HepG2 (cell line): ENCODE measurements around the gene HS3ST4. TPM values are rescaled to one million over a fixed set of nuclear protein-coding genes. Genes with fewer than 3 reads are reported as not detected.

ENCODE experiments used
- ATAC-seq: fragments of 200-7000 bp; cut with Tn5 transposase; 3 replicates; pipeline ENCODE4 v1.9.1; 2020; ENCODE audit warnings: mild to moderate bottlenecking, moderate library complexity
- BruUV-seq: library from RNA; stranded (reverse); fragments of 400-500 nt; replicated peaks from 2 replicates; lab custom pipeline; 2021; lab: Mats Ljungman, UMichigan
- CTCF ChIA-PET: fragments of 300-600 bp; formaldehyde crosslinking; extraction: SDS; loops from one replicate; lab custom pipeline; 2021; ENCODE audit warnings: low total read pairs, inconsistent platforms, low intra/inter-chr PET ratio; lab: Yijun Ruan, JAX
- POLR2A ChIA-PET: fragments of 350-600 bp; sonication (Branson Sonifier 250); formaldehyde crosslinking; loops from one replicate; lab custom pipeline; 2020; ENCODE audit warnings: antibody characterized with exemption, inconsistent platforms; lab: Yijun Ruan, JAX
- DNase-seq: peaks from one replicate; pipeline ENCODE4 v3.0.0-alpha.2; 2015; ENCODE audit warnings: low spot score
- FAIRE-seq: peaks from 3 replicates; lab custom pipeline; 2011; peaks lifted over from hg19 to GRCh38; lab: Jason Lieb, UNC
- H2AFZ ChIP-seq: one replicate; pipeline ENCODE4 v1.6.1; 2011; ENCODE audit warnings: low read length, inconsistent platforms
- H3K27ac ChIP-seq: fragments of 300-600 bp; 3 replicates; pipeline ENCODE4 v1.8.0; 2011; ENCODE audit warnings: mixed run types, mild to moderate bottlenecking, mixed read lengths, low read length, inconsistent platforms; ENCODE audit not compliant: insufficient read depth; ENCODE audit errors: extremely low read length
- H3K27me3 ChIP-seq, 2 experiments: fragments of 200-600 bp in 1 of 2; 2 replicates in 1 of 2; 3 replicates in 1 of 2; pipeline versions ENCODE4 v1.6.0 to v1.8.0; 2011; ENCODE audit warnings: low read length in 2 of 2, mild to moderate bottlenecking in 2 of 2, moderate library complexity in 2 of 2, inconsistent platforms in 1 of 2; ENCODE audit not compliant: insufficient read depth in 2 of 2, control insufficient read depth in 1 of 2
- H3K36me3 ChIP-seq, 2 experiments: fragments of 200-600 bp in 1 of 2; replicated peaks in 1 of 2; 2 replicates in 1 of 2; 3 replicates in 1 of 2; pipeline versions ENCODE4 v1.5.1 to v1.8.0; 2011; ENCODE audit warnings: low read length in 2 of 2, inconsistent platforms in 1 of 2; ENCODE audit not compliant: insufficient read depth in 2 of 2, control insufficient read depth in 1 of 2
- H3K4me1 ChIP-seq: 2 replicates; pipeline ENCODE4 v1.5.1; 2012; ENCODE audit warnings: low read length, inconsistent platforms; ENCODE audit not compliant: insufficient read depth
- H3K4me2 ChIP-seq: 2 replicates; pipeline ENCODE4 v1.6.0; 2011; ENCODE audit warnings: low read depth, low read length, inconsistent platforms
- H3K4me3 ChIP-seq, 3 experiments: fragments of 200-600 bp in 1 of 3; sonication (generic), shearing (Covaris generic) in 1 of 3; replicated peaks in 1 of 3; 2 replicates each; pipeline ENCODE4 v1.5.1; 2011 to 2016; ENCODE audit warnings: low read length in 3 of 3, inconsistent platforms in 2 of 3, low read depth in 2 of 3, mild to moderate bottlenecking in 2 of 3, control low read depth in 1 of 3, mixed read lengths in 1 of 3; ENCODE audit not compliant: insufficient read depth in 1 of 3
- H3K79me2 ChIP-seq: one replicate; pipeline ENCODE4 v1.6.1; 2011; ENCODE audit warnings: low read length, inconsistent platforms; ENCODE audit not compliant: insufficient read depth
- H3K9ac ChIP-seq: 2 replicates; pipeline ENCODE4 v1.6.0; 2011; ENCODE audit warnings: mild to moderate bottlenecking, low read depth, low read length, inconsistent platforms; ENCODE audit not compliant: insufficient read depth
- H3K9me3 ChIP-seq: 2 replicates; pipeline ENCODE4 v1.5.1; 2012; ENCODE audit warnings: mild to moderate bottlenecking, low read length
- H4K20me1 ChIP-seq: 2 replicates; pipeline ENCODE4 v1.6.0; 2011; ENCODE audit warnings: inconsistent platforms, mild to moderate bottlenecking, low read length, moderate library complexity; ENCODE audit not compliant: insufficient read depth
- AHR ChIP-seq: IDR thresholded peaks from 2 replicates; pipeline ENCODE4 v1.6.1; 2018; ENCODE audit warnings: missing genetic modification reagents, missing compliant biosample characterization
- CREM ChIP-seq, 2 experiments: sonication (generic) in 1 of 2; formaldehyde crosslinking in 1 of 2; IDR thresholded peaks; 2 replicates each; pipeline versions ENCODE4 v1.4.0 to v1.6.1; 2016 to 2020; ENCODE audit warnings: antibody characterized with exemption in 1 of 2, mild to moderate bottlenecking in 1 of 2, missing genetic modification reagents in 1 of 2
- HMG20B ChIP-seq: conservative IDR thresholded peaks from 2 replicates; pipeline ENCODE4 v1.6.1; 2016; ENCODE audit warnings: missing genetic modification reagents, missing compliant biosample characterization
- HNRNPK ChIP-seq: fragments of 200-400 bp; formaldehyde crosslinking; IDR thresholded peaks from 2 replicates; pipeline ENCODE4 v1.6.1; 2018; ENCODE audit warnings: low read length, low read depth, moderate library complexity, mild to moderate bottlenecking; ENCODE audit not compliant: poor library complexity, severe bottlenecking
- KLF15 ChIP-seq: sonication (generic); formaldehyde crosslinking; IDR thresholded peaks from 2 replicates; pipeline ENCODE4 v1.8.1; 2023; ENCODE audit warnings: borderline replicate concordance, mild to moderate bottlenecking, inconsistent platforms, missing genetic modification reagents, mixed read lengths
- NR1H2 ChIP-seq: sonication (generic); formaldehyde crosslinking; IDR thresholded peaks from 2 replicates; pipeline ENCODE4 v1.8.1; 2022; ENCODE audit warnings: low read depth, missing genetic modification reagents, borderline replicate concordance
- NR2F1 ChIP-seq, 2 experiments: fragments of 450-650 bp in 1 of 2; formaldehyde crosslinking in 1 of 2; IDR thresholded peaks; 2 replicates each; pipeline versions ENCODE4 v1.5.0 to v1.6.1; 2016 to 2020; ENCODE audit warnings: mild to moderate bottlenecking in 1 of 2, missing compliant biosample characterization in 1 of 2, missing genetic modification reagents in 1 of 2, moderate library complexity in 1 of 2
- PATZ1 ChIP-seq: sonication (generic); formaldehyde crosslinking; IDR thresholded peaks from 2 replicates; pipeline ENCODE4 v1.4.0; 2020; ENCODE audit warnings: missing genetic modification reagents
- PITX1 ChIP-seq: sonication (generic); formaldehyde crosslinking; IDR thresholded peaks from 2 replicates; pipeline ENCODE4 v1.5.1; 2020; ENCODE audit warnings: mild to moderate bottlenecking, missing genetic modification reagents
- SRSF1 ChIP-seq: fragments of 200-400 bp; formaldehyde crosslinking; optimal IDR thresholded peaks from 2 replicates; pipeline ENCODE3; 2017; ENCODE audit warnings: mild to moderate bottlenecking, low read depth, low read length, moderate library complexity
- TEAD3 ChIP-seq: optimal IDR thresholded peaks from 2 replicates; pipeline ENCODE3; 2016; ENCODE audit warnings: borderline replicate concordance
- ZBTB37 ChIP-seq: sonication (generic); formaldehyde crosslinking; IDR thresholded peaks from 2 replicates; pipeline ENCODE4 v1.4.0; 2020; ENCODE audit warnings: mild to moderate bottlenecking, missing genetic modification reagents
- ZNF563 ChIP-seq: sonication (generic); formaldehyde crosslinking; IDR thresholded peaks from 2 replicates; pipeline ENCODE4 v1.8.0; 2022; ENCODE audit warnings: mild to moderate bottlenecking, moderate library complexity, missing genetic modification reagents
- ZNF598 ChIP-seq: sonication (generic); formaldehyde crosslinking; IDR thresholded peaks from 2 replicates; pipeline ENCODE4 v1.5.1; 2020; ENCODE audit warnings: mild to moderate bottlenecking, missing genetic modification reagents, borderline replicate concordance
- ZNF619 ChIP-seq: sonication (generic); formaldehyde crosslinking; IDR thresholded peaks from 2 replicates; pipeline ENCODE4 v1.4.0; 2020; ENCODE audit warnings: mild to moderate bottlenecking, missing genetic modification reagents
- WGBS: methylation state at CpG from one replicate; pipeline ENCODE4 v1.1.6; 2017; ENCODE audit warnings: low lambda C conversion rate; 5-methylcytosine and 5-hydroxymethylcytosine counted together
- in situ Hi-C: cut with HindIII; loops from 2 replicates; pipeline ENCODE4 v1.10.0; 2017; ENCODE audit warnings: low pct_unique_long_range_greater_than_20kb; ENCODE audit not compliant: extremely low pct_ligation_motif_present
- intact Hi-C: fragments of 100-400 bp; cut with micrococcal nuclease; formaldehyde crosslinking; loops from one replicate; pipeline ENCODE4 v1.10.0; 2022; ENCODE audit not compliant: unreplicated experiment
- polyA plus RNA-seq, 8 experiments: library from polyadenylated mRNA; depleted of rRNA in 3 of 8; stranded (reverse) in 7 of 8; unstranded in 1 of 8; fragments of >200 nt; fragmentation: Illumina TruSeq in 4 of 8; extraction: Trizol in 4 of 8; gene quantifications; 2 replicates each; pipeline versions ENCODE4 v1.2.1 to v1.2.3, GENCODE V29; 2011 to 2016; ENCODE audit warnings: low read depth in 4 of 8, missing spikeins in 1 of 8, mixed read lengths in 1 of 8; ENCODE audit not compliant: insufficient read depth in 1 of 8
- total RNA-seq, 5 experiments: library from RNA; depleted of rRNA; stranded (reverse); fragments of >200 nt; fragmentation: Illumina TruSeq; extraction: Trizol; gene quantifications; 2 replicates each; pipeline ENCODE4 v1.2.3, GENCODE V29; 2016; ENCODE audit warnings: low read depth in 1 of 5

Gene HS3ST4
- total and polyA plus RNA-seq, 2 of the 13 experiments (the other 11 are each of a cell fraction or from before 2014, with no cell fraction given) = not detected

- ChIA-PET CTCF (no interaction called here), POLR2A (no interaction called here)
- 8% methylated on average over 3 of the region's 3 CpGs for WGBS
- ATAC-seq (no peak), FAIRE-seq (no peak)
- Histone ChIP-seq H3K4me3 (no peak overlapping the region), H3K4me1 (no peaks in the 10 kb centered on the region), H2AFZ (no peak overlapping the region)
- in situ Hi-C loops = no loop called here
- TF ChIP-seq SRSF1 (no peak), NR2F1 (CRISPR knock-in tag; IDR thresholded peaks at IDR 0.05) (no peak), TEAD3 (no peak), NR1H2 (CRISPR knock-in tag) (no peak)
- TF ChIP-seq, all 625 proteins: peak for 0
- no peak for DNase-seq
- Histone ChIP-seq H3K4me2 (no peak overlapping the region), H3K36me3 (no peaks in the 10 kb centered on the region), H3K9me3 (no peaks in the 10 kb centered on the region), H3K27ac (no peak overlapping the region), H3K9ac (no peak overlapping the region), H4K20me1 (no peaks in the 10 kb centered on the region), H3K79me2 (no peaks in the 10 kb centered on the region), H3K27me3 (peaks cover 0 to 1% of the 10 kb centered on the region in 2 experiments; a peak in 1 of 5 replicates)
- intact Hi-C loops = no loop called here
- no TSS peak for BruUV-seq
Measured at GRCh38 chr16:25893332-25893731, 201.6 kb downstream of the HS3ST4 start.

GRCh38 chr16:25894093-25894492, 202.3 kb downstream of the HS3ST4 start:
- no peaks in the 10 kb centered on the region for H3K4me1 ChIP-seq
- peaks cover 0 to under 1% of the 10 kb centered on the region in 2 experiments; a peak in 1 of 5 replicates for H3K27me3 ChIP-seq
- no peaks in the 10 kb centered on the region for H3K79me2 ChIP-seq
- H3K9me3 ChIP-seq = no peaks in the 10 kb centered on the region
- no peaks in the 10 kb centered on the region for H4K20me1 ChIP-seq
- TF ChIP-seq HNRNPK (no peak), PITX1 (CRISPR knock-in tag) (no peak), ZNF598 (CRISPR knock-in tag) (no peak), HMG20B (CRISPR knock-in tag) (no peak), PATZ1 (CRISPR knock-in tag) (no peak), ZBTB37 (CRISPR knock-in tag) (no peak), ZNF563 (no peak), CREM (IDR thresholded peaks at IDR 0.05) (no peak), CREM (CRISPR knock-in tag; IDR thresholded peaks at IDR 0.05) (no peak), ZNF619 (CRISPR knock-in tag) (no peak), AHR (CRISPR knock-in tag) (no peak), KLF15 (CRISPR knock-in tag) (no peak)
- CTCF ChIA-PET = no interaction called here
- H3K27ac ChIP-seq = no peak overlapping the region
- 3% methylated on average over 3 of the region's 3 CpGs for WGBS
- no peak for FAIRE-seq
- POLR2A ChIA-PET = no interaction called here
- BruUV-seq = no TSS peak
- H3K4me2 ChIP-seq = no peak overlapping the region
- no peak overlapping the region for H2AFZ ChIP-seq
- no peak for DNase-seq
- no peaks in the 10 kb centered on the region for H3K36me3 ChIP-seq
- no peak overlapping the region for H3K9ac ChIP-seq
- intact Hi-C loops (no loop called here), in situ Hi-C loops (no loop called here)
- H3K4me3 ChIP-seq = no peak overlapping the region
- ATAC-seq = no peak
